GM18873 (cell line): Measurements from ENCODE around the gene LPO.

Experiments
- ATAC-seq: cut with Tn5 transposase; IDR thresholded peaks from one replicate; pipeline ENCODE4 v1.9.1; 2021; ENCODE audit warnings: mild to moderate bottlenecking, moderate library complexity, moderate number of reproducible peaks; ENCODE audit not compliant: unreplicated experiment, low FRiP score

Gene LPO

DNA sequence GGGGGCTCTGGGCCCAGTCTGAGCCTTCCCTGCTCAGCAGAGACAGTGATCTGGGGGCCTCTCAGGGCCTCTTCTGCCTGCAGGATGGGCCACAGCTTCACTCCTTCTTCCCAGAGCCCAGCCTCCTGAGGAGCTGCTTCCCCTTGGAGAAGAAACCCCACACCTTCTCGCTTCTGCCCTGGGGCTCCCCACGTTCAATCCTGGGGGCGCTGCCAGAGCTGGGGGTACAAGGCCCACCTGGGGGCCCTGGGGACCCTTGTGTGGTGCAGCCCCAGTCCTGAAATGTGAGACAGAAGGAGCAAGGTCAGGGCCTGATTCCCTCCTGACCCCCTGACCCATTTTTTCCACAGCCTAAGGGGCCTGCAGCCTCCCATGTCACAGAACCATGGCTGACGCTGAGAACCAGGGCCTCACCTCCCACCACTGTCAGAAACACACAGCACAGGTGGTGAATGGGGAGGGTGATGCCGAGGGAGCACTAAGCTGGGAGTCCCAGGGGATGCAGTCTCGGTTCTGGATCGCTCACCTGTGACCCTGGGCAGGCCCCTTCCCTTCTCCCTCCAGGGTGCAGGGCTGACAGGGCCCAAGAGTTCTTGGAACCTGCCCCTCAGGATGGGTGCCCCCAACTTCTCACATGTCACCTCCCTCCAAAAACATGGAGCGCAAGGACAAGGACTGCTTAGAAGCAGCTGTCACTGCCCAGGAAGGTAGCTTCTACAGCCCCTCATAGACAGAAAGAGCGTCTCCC lies 64.0 kb downstream of the LPO start:
- no peak for ATAC-seq

DNA sequence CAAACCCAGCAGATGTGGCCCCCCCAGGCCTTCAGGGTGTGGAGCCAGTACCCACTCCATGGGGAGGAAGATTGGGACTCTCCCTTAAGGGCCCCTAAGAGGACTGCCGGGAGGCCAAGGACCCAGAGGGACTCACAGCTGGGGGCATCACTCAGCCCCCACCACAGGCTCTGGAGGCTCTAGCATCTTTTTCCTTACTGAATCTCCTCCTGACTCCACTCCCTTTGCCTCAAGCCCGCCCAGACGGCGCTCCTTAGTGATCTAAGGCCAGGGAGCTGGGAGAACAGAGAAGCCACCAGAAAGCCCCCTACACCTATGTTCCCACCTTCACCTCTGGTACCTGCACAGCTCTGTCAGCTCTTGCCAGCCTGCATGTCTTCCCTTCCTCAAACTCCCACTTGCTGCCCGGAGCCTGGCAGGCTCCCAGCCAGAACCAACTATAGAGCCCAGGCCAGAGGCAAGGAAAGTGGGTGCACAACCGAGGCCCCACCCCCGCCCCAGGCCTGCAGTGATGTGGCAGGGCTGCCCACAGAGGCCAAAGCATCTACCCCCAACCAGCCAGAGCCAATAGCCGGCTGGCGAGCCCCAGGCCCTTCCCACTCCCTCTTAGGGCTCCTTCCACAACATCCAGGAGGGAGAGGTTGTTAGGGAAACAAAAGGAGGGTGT lies 64.7 kb downstream of the LPO start:
- no peak for ATAC-seq

- no peak for ATAC-seq
Measured at GRCh38 chr17:58303971-58304749, 65.8 kb downstream of the LPO start.

DNA sequence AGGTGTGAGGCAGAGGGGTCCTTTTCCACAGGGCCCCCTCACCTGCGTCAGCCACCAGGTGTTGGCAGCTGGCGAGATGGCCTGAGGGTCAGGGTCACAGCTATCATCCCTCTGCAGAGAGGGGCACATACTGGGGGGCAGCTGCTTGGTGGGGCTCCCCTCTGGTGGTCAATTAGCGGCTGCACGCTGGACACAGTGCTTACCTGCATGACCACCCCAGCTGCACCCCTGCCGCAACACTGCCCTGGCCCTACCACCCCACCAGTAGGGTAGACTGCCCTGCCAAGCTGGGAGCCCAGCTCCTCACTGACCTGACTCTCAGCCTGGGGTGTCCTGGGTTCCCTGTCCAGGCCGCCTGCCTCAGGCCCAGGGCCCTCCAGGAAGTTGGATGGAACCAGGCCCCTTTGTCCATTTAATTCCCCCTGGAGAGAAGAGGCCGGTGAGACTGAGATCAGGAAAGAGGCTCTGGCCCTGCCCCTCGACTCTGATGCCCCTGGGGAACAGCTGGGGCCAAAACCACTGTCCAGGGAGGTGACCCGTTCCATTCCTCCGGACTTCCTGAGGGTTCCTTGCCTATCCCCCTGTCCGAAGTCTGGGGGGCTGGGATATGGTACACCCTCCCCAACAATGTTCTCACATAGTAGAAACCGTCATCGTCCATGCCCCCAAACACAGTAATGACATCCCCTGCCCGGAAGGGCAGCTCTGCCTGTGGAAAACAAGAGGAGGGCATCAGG lies 66.5 kb downstream of the LPO start:
- ATAC-seq = no peak

GRCh38 chr17:58305626-58306025 lies 67.2 kb downstream of the LPO start:
- ATAC-seq = no peak

DNA sequence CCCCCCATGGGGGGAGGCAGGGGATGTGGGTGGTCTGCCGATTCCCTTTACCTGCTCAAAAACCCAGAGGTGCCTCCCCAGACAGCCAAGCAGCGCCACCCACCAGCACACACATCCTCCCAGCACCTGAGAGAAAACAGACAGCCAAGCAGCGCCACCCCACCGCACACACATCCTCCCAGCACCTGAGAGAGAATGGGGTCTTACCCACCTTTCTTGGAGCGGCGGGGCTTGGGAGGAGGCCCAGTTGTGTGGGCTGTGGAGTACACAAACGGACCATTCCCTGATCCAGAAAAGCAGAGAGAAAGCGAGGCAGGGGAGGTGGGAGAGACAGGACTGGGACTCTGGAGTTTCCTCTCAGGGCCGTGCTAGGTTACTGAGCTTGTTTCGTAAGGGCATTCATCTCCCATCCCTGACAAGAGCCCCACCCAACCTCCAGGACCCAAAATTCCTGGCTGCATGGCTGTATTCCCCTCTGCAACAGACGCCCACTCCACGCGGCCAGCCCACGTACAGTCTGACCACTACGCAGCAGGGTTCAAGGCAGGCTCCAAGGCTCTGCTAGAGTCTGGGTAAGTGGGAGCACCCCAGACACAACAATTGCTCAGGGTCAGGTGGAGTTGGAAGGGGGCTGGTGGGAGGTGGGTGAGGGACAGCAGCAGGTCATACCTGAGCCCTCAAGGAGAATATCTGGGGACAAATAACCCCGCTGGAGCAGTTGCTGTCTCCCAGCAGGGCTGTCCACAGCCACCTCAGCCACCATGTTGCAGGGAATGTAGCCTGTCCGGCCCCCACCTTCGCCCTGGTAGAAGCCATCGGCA lies 68.0 kb downstream of the LPO start:
- no peak for ATAC-seq

DNA sequence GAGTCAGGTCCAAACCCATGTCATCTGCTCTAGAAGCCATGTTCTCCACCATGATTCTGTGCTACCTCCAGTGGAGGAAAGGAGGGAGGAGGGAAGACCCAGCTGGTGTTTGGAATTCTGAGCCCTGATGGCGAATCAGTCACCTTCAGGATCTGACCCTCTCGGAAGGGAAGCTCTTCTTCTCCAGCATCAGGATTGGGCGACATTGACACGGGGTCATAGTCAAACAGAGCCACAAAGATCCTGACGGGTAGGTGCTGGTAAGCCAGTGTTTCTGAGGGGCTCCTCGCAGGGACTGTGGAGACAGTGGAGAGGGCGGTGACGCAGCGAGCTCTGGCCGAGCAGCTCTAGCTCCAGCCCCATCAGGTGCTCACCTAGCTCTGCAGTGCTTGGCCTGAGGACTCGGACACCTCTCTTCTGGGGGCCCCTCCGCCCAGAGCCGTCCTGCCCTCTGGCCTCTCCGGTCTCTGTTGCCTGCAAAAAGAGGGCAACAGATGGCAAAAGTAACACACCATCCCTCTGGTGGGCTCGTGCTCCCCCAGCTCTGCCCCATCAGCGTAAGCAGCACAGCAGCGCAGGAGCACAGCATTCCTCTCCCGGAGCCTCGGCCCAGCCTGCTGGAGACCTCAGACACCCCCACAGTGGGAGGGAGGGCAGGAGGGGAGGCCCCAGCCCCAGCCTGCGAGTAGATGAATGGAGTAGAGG lies 69.2 kb downstream of the LPO start:
- no peak for ATAC-seq

GRCh38 chr17:58308173-58308984 lies 70.0 kb downstream of the LPO start:
- ATAC-seq = no peak

DNA sequence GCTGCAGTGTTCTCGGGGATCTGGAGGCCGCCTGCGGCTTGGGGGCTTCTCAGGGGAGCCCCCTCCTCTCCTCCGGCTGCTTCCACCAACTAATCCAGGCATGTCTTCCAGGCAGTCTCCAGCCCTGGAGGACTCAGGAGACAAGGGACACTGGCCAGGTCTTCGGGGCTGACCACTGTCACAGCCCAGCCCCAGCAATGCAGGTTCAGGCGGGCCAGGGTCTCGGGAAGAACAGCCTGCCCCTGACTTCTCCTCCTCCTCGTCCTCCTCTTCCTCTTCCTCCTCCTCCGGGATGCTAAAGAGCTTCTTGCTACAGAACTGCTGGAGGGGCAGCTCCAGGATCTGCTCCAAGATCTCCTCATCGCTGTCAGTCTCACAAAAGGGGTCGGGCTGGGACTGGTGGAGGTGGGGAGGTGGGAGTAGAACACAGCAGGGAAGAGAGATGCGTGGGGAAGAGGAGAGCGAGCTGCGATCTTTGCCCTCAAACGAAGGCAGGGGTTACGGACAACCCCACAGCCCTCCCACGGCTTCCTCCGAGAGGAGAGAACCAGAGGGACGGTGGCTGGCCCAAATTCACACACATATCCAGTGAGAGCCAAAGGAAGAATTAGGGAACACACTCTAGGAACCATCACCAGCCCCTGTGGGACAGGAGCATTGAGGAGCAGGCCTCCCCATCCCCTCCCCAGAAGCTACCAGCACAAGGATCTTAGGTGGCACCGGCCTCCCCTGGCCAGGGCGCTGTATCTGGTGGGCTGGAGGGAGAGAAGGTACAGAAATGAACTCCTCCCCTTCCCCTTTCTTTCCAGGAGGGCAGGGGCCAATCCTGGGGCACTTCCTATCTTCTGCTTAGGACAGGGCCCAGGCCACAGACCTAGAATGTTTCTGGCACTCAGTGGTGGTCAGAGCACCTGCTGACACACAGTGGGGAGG lies 70.9 kb downstream of the LPO start:
- no peak for ATAC-seq

- no peak for ATAC-seq
Measured at GRCh38 chr17:58309918-58310259, 71.5 kb downstream of the LPO start.

GRCh38 chr17:58310511-58311428 lies 72.4 kb downstream of the LPO start:
- no peak for ATAC-seq

DNA sequence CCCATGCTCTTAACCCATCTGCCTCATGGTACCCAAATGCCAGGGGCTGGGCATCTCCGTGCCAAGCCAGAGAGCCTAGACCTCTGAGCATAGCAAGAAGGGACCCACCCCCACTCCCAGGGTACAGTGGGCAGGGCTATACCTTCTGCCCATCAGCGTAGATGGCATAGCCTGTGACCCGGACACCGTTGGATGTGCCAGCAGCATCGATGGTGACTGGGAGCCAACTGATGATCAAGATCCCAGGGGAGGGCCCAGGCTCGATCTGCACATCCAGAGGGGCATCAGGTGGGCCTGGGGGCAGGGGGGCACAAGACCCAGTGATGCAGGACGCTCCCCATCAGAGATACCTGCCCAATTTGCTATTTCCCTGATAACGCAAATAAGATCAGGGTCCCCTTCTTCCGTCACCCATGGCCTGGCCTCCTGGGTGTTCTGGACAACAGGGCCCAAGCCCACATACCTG lies 73.1 kb downstream of the LPO start:
- no peak for ATAC-seq

DNA sequence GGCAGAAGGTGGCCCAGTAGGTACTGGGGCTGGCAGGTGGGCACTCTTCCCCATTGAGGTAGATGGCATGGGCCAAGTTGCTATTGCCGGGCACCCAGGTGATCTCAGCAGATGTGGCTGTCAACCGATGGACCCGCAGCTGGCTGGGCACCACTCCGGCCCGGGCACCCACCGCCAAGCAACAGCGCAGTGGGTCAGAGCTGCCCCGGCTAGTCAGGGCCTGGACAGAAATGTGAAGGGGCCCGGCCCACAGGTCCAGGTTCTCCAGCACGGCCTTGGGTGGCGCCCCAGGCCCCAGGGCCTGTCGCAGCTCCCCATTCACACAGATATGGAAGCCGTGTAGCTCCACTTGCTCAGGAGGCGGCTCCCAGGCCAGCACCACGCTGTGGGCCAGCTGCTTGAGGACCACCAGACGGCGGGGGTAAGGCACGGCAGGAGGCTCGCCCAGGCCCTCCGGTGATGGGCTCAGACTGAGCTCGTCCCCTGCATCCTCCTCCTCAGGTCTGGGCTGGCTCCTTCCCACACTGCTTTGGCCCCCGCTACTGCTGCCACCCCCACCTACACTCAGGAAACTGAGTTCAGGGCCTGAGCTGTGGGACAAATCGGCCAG lies 73.7 kb downstream of the LPO start:
- ATAC-seq = no peak

GRCh38 chr17:58312829-58313228 lies 74.4 kb downstream of the LPO start:
- ATAC-seq = no peak

- ATAC-seq = no peak
Measured at GRCh38 chr17:58313815-58314705, 75.7 kb downstream of the LPO start.
